ENCODE data around the gene LRRIQ1. TPM values are rescaled to one million over a fixed set of nuclear protein-coding genes. Genes with fewer than 3 reads are reported as not detected.

Gene LRRIQ1
- total RNA-seq, 4 donors from 2014 or later = 1.3 to 6.8 (median 4.4) TPM

DNA sequence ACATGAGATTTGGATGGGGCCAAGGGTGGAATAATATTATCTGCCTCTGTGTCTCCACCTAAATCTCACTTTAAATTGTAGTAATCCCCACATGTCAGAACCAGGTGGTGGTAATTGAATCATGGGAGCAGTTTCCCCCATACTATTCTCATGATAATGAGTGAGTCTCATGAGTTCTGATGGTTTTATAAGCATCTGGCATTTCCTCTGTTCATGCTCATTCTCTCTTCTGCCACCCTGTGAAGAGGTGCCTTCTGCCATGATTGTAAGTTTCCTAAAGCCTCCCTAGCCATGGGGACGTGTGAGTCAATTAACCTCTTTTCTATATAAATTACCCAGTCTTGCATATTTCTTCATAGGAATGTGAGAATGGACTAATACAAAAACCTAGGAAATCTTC is 29.9 kb upstream of the LRRIQ1 start:
- H3K4me1 ChIP-seq = no peaks in the 10 kb centered on the region
- 67 to 78% methylated on average over 1 of the region's 1 CpG for WGBS, 2 donors
- intact Hi-C loops (cut with DNase I) = no loop called here
- no peaks in the 10 kb centered on the region for H3K36me3 ChIP-seq
- H3K9me3 ChIP-seq = no peaks in the 10 kb centered on the region
- H3K27ac ChIP-seq = no peak overlapping the region
- no peaks in the 10 kb centered on the region for H3K27me3 ChIP-seq
- no peak for DNase-seq
- no peak overlapping the region for H3K4me3 ChIP-seq (replicated peaks in 1 of 3)
- TF ChIP-seq POLR2A (IDR thresholded peaks at IDR 0.05) = no peak
- TF ChIP-seq, protein P1, sequence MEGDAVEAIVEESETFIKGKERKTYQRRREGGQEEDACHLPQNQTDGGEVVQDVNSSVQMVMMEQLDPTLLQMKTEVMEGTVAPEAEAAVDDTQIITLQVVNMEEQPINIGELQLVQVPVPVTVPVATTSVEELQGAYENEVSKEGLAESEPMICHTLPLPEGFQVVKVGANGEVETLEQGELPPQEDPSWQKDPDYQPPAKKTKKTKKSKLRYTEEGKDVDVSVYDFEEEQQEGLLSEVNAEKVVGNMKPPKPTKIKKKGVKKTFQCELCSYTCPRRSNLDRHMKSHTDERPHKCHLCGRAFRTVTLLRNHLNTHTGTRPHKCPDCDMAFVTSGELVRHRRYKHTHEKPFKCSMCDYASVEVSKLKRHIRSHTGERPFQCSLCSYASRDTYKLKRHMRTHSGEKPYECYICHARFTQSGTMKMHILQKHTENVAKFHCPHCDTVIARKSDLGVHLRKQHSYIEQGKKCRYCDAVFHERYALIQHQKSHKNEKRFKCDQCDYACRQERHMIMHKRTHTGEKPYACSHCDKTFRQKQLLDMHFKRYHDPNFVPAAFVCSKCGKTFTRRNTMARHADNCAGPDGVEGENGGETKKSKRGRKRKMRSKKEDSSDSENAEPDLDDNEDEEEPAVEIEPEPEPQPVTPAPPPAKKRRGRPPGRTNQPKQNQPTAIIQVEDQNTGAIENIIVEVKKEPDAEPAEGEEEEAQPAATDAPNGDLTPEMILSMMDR (IDR thresholded peaks at IDR 0.05) = no peak

DNA sequence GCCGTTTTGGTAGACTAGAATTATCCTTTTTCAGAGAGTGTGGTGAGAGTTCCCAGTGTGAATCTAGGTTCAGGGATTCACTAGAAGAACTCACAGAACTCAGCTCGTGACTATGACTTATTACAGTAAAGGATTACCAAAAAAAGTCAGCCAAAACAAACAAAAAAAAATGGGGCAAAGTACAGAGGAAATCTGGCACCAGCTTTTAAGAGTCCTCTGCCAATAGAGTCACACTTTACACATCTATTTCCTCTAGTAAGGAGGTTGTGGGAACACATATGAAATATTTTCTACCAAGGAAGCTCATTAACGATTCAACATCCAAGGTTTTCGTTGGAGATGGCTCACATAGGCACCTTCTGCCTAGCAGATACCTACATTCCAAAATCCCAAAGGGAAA is 28.3 kb upstream of the LRRIQ1 start:
- Histone ChIP-seq H3K36me3 (no peaks in the 10 kb centered on the region), H3K27me3 (no peaks in the 10 kb centered on the region), H3K9me3 (no peaks in the 10 kb centered on the region), H3K4me3 (replicated peaks in 1 of 3) (no peak overlapping the region), H3K4me1 (no peaks in the 10 kb centered on the region), H3K27ac (no peak overlapping the region)
- DNase-seq = no peak
- 37 to 52% methylated on average over 4 of the region's 4 CpGs for WGBS, 2 donors
- intact Hi-C loops (cut with DNase I) = no loop called here
- no peak for TF ChIP-seq POLR2A (IDR thresholded peaks at IDR 0.05)
- TF ChIP-seq, protein P1 (IDR thresholded peaks at IDR 0.05) = no peak

DNA sequence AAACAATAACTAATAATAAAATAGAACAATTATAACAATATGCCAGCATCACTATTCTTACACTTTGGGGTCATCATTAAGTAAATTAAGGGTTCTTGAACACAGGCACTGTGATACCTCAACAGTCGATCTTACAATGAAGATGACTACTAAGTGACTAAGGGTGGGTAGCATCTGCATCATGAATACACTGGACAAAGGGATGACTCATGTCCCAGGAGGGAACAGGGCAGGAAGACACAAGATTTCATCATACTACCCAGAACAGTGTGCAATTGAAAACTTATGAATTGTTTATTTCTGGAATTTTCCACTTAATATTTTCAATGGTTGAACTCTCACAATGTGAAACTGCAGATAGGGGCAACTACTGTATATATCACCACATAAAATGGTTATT is 19.7 kb upstream of the LRRIQ1 start:
- no peak overlapping the region for H3K27ac ChIP-seq
- intact Hi-C loops (cut with DNase I) = no loop called here
- H3K9me3 ChIP-seq = no peaks in the 10 kb centered on the region
- TF ChIP-seq, protein P1 (IDR thresholded peaks at IDR 0.05) = no peak
- TF ChIP-seq POLR2A (IDR thresholded peaks at IDR 0.05) = no peak
- H3K4me1 ChIP-seq = no peaks in the 10 kb centered on the region
- DNase-seq = no peak
- WGBS, 2 donors = 80 to 82% methylated on average over 1 of the region's 1 CpG
- no peaks in the 10 kb centered on the region for H3K36me3 ChIP-seq
- no peaks in the 10 kb centered on the region for H3K27me3 ChIP-seq
- no peak overlapping the region for H3K4me3 ChIP-seq (replicated peaks in 1 of 3)

DNA sequence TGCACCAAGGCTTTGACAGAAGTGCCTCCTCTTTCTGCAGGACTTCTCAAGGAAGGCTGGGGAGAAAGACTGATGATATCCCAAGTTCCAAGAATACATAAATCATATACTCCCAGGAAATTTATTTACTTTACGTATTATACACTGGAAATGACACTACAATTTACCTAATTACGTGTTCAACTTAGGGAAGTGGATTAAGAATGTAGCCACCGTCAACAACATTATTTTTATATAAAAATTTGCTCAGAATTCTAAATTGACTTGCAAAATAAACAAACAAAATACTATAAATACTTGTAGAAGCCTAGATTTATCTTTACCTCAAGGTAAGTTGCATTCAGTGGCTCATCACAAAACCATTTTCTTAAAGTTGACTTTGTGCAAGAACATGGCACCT is 19.0 kb upstream of the LRRIQ1 start:
- no peaks in the 10 kb centered on the region for H3K4me1 ChIP-seq
- no peaks in the 10 kb centered on the region for H3K27me3 ChIP-seq
- TF ChIP-seq, protein P1 (IDR thresholded peaks at IDR 0.05) = no peak
- TF ChIP-seq POLR2A (IDR thresholded peaks at IDR 0.05) = no peak
- H3K36me3 ChIP-seq = no peaks in the 10 kb centered on the region
- no peak for DNase-seq
- 84 to 86% methylated on average over 3 of the region's 3 CpGs for WGBS, 2 donors
- no peak overlapping the region for H3K4me3 ChIP-seq (replicated peaks in 1 of 3)
- intact Hi-C loops (cut with DNase I) = no loop called here
- no peak overlapping the region for H3K27ac ChIP-seq
- no peaks in the 10 kb centered on the region for H3K9me3 ChIP-seq

DNA sequence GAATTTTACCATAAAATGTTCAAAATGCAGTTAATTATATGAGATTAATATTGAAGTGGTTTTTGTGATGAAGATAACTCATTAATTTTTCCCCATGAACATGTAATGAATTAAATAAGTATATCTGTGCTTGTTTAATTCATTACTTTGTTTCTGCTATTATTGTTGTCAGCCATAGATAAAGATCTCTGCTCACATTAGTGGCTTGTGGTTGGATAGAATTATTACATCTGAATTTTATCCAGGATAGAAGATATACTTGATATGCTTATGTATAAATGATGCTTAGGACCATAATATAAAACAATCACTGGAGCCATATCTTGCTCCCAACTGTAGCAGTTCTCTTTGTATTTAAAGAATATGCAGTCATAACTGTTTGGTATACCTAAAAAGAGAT is 18.5 kb upstream of the LRRIQ1 start:
- Histone ChIP-seq H3K9me3 (no peaks in the 10 kb centered on the region), H3K27me3 (no peaks in the 10 kb centered on the region), H3K27ac (no peak overlapping the region), H3K4me3 (replicated peaks in 1 of 3) (no peak overlapping the region), H3K4me1 (no peaks in the 10 kb centered on the region), H3K36me3 (no peaks in the 10 kb centered on the region)
- intact Hi-C loops (cut with DNase I) = no loop called here
- DNase-seq = no peak
- TF ChIP-seq, protein P1 (IDR thresholded peaks at IDR 0.05) = no peak
- TF ChIP-seq POLR2A (IDR thresholded peaks at IDR 0.05) = no peak

All from thyroid gland (tissue), 4 donors.